BLaER1 treated with 17β-estradiol and CSF1 and Interleukin-3, amounts not matched to agents 10 nM and 100 nM (cell line): ENCODE data around the gene NRG3.

Source experiments
- H3K27ac ChIP-seq, 11 experiments: shearing (Covaris generic); formaldehyde crosslinking; 2 replicates each; pipeline ENCODE4 v1.8.1; 2022
- H3K27me3 ChIP-seq, 11 experiments: shearing (Covaris generic); formaldehyde crosslinking; 2 replicates each; pipeline ENCODE4 v1.8.1; 2022
- H3K36me3 ChIP-seq, 11 experiments: shearing (Covaris generic); formaldehyde crosslinking; 2 replicates each; pipeline ENCODE4 v1.8.1; 2022
- H3K4me1 ChIP-seq, 10 experiments: shearing (Covaris generic); formaldehyde crosslinking; 2 replicates each; pipeline ENCODE4 v1.8.1; 2022
- H3K4me2 ChIP-seq, 11 experiments: shearing (Covaris generic); formaldehyde crosslinking; 2 replicates each; pipeline ENCODE4 v1.8.1; 2022
- H3K4me3 ChIP-seq, 10 experiments: shearing (Covaris generic); formaldehyde crosslinking; 2 replicates each; pipeline ENCODE4 v1.8.1; 2022
- H3K9ac ChIP-seq, 11 experiments: shearing (Covaris generic); formaldehyde crosslinking; 2 replicates each; pipeline ENCODE4 v1.8.1; 2022
- H3K9me3 ChIP-seq, 11 experiments: shearing (Covaris generic); formaldehyde crosslinking; replicated peaks in 1 of 11; 2 replicates each; pipeline ENCODE4 v1.8.1; 2022
- H4K20me1 ChIP-seq, 11 experiments: shearing (Covaris generic); formaldehyde crosslinking; 2 replicates each; pipeline ENCODE4 v1.8.1; 2022
- Cebpa-rat ChIP-seq, 11 experiments: shearing (Covaris generic); IDR thresholded peaks; 2 replicates each; pipeline ENCODE4 v1.8.1; 2022

The NRG3 gene

GRCh38 chr10:82256275-82256674 lies 381.3 kb downstream of the NRG3 start:
- Histone ChIP-seq H3K4me3 (no peak overlapping the region), H3K36me3 (peaks cover 0 to 26% (median 9%) of the 10 kb centered on the region in 11 experiments; a peak in 13 of 22 replicates), H3K27me3 (no peaks in the 10 kb centered on the region), H3K9me3 (peaks cover 0 to 3% (median 0%) of the 10 kb centered on the region in 11 experiments; a peak in 4 of 22 replicates), H4K20me1 (no peaks in the 10 kb centered on the region), H3K27ac (no peak overlapping the region), H3K9ac (no peak overlapping the region), H3K4me2 (peak overlapping the region in 6 of 11 experiments; percentile 9 to 51 (median 22); a peak in 6 of 22 replicates), H3K4me1 (peaks cover 0 to 19% (median 6%) of the 10 kb centered on the region in 10 experiments; a peak in 12 of 20 replicates)
- TF ChIP-seq Cebpa-rat (IDR thresholded peaks at IDR 0.05): no peak

GRCh38 chr10:82266438-82266837 lies 391.4 kb downstream of the NRG3 start:
- no peak overlapping the region for H3K9ac ChIP-seq
- peaks cover 0 to 14% (median 6%) of the 10 kb centered on the region in 11 experiments; a peak in 8 of 22 replicates for H3K9me3 ChIP-seq
- TF ChIP-seq Cebpa-rat (IDR thresholded peaks at IDR 0.05): no peak
- peak overlapping the region in 8 of 11 experiments; percentile 19 to 54 (median 44); a peak in 15 of 22 replicates for H3K4me2 ChIP-seq
- peaks cover 0 to 20% (median 0%) of the 10 kb centered on the region in 11 experiments; a peak in 4 of 22 replicates for H3K36me3 ChIP-seq
- peaks cover 0 to 37% (median 24%) of the 10 kb centered on the region in 10 experiments; a peak in 13 of 20 replicates for H3K4me1 ChIP-seq
- H3K27me3 ChIP-seq: no peaks in the 10 kb centered on the region
- H4K20me1 ChIP-seq: no peaks in the 10 kb centered on the region
- H3K27ac ChIP-seq: peak overlapping the region in 1 of 11 experiments; percentile 52; a peak in 2 of 22 replicates
- H3K4me3 ChIP-seq: no peak overlapping the region

- no peak for TF ChIP-seq Cebpa-rat (IDR thresholded peaks at IDR 0.05)
- peak overlapping the region in 8 of 11 experiments; percentile 19 to 54 (median 44); a peak in 14 of 22 replicates for H3K4me2 ChIP-seq
- H3K4me3 ChIP-seq: no peak overlapping the region
- peak overlapping the region in 3 of 11 experiments; percentile 6 to 35 (median 8); a peak in 1 of 22 replicates for H3K27ac ChIP-seq
- peaks cover 0 to 37% (median 24%) of the 10 kb centered on the region in 10 experiments; a peak in 13 of 20 replicates for H3K4me1 ChIP-seq
- no peak overlapping the region for H3K9ac ChIP-seq
- H3K27me3 ChIP-seq: no peaks in the 10 kb centered on the region
- H3K36me3 ChIP-seq: peaks cover 0 to 15% (median 0%) of the 10 kb centered on the region in 11 experiments; a peak in 3 of 22 replicates
- H3K9me3 ChIP-seq: peaks cover 0 to 14% (median 6%) of the 10 kb centered on the region in 11 experiments; a peak in 7 of 22 replicates
- no peaks in the 10 kb centered on the region for H4K20me1 ChIP-seq
These were observed 392.0 kb downstream of the NRG3 start for GRCh38 chr10:82267014-82267413.

DNA sequence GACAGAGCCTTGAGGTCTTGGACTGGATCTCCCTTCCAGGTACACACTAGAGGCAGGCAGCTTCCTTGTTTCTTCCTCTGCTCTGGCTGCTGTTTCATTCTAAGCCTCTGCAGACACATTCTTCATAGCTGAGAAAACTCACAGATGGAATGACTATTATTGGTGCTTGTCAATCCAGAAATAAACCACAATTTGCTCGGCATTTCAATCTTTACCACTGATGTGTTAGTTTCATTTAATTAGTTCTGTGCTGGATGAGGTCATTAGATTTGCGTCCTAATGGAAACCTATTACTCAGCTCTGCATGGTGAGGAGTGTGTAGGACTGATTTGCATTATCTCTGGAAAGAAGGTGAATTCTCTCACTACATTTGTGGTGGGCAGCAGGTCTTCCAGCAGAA lies 392.5 kb downstream of the NRG3 start:
- H3K4me2 ChIP-seq: peak overlapping the region in 8 of 11 experiments; percentile 19 to 54 (median 44); a peak in 15 of 22 replicates

DNA sequence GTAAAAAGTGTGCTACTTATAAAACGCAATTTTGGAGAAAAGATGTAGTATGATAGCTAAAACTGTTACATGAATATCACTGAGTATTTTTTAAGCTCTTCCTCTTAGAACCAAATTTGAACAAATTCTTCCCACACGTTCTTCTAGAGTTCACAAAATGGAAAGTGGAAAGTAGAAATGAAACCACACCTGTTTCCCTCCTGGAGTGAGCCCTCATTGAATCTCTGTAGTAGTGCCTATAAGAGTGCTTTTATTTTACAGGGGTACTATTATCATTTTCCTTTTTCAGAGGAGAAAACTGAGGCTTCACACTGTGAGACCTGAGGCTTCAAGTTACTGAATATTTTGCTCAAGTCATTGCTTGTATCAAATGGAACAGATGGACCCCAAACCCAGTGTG lies 393.0 kb downstream of the NRG3 start:
- no peaks in the 10 kb centered on the region for H4K20me1 ChIP-seq
- no peaks in the 10 kb centered on the region for H3K27me3 ChIP-seq
- peaks cover 0 to 14% (median 6%) of the 10 kb centered on the region in 11 experiments; a peak in 7 of 22 replicates for H3K9me3 ChIP-seq
- H3K36me3 ChIP-seq: peaks cover 0 to 15% (median 0%) of the 10 kb centered on the region in 11 experiments; a peak in 2 of 22 replicates
- peaks cover 0 to 37% (median 24%) of the 10 kb centered on the region in 10 experiments; a peak in 13 of 20 replicates for H3K4me1 ChIP-seq
- H3K27ac ChIP-seq: no peak overlapping the region
- TF ChIP-seq Cebpa-rat (IDR thresholded peaks at IDR 0.05): no peak
- H3K4me3 ChIP-seq: no peak overlapping the region
- peak overlapping the region in 8 of 11 experiments; percentile 19 to 54 (median 44); a peak in 11 of 22 replicates for H3K4me2 ChIP-seq
- no peak overlapping the region for H3K9ac ChIP-seq

More for the DNA sequence above, 392.5 kb downstream of the NRG3 start:
- H3K27me3 ChIP-seq: no peaks in the 10 kb centered on the region
- no peak overlapping the region for H3K9ac ChIP-seq
- no peak overlapping the region for H3K4me3 ChIP-seq
- no peak for TF ChIP-seq Cebpa-rat (IDR thresholded peaks at IDR 0.05)
- peaks cover 0 to 15% (median 0%) of the 10 kb centered on the region in 11 experiments; a peak in 2 of 22 replicates for H3K36me3 ChIP-seq
- peaks cover 0 to 14% (median 6%) of the 10 kb centered on the region in 11 experiments; a peak in 7 of 22 replicates for H3K9me3 ChIP-seq
- H4K20me1 ChIP-seq: no peaks in the 10 kb centered on the region
- peaks cover 0 to 37% (median 24%) of the 10 kb centered on the region in 10 experiments; a peak in 13 of 20 replicates for H3K4me1 ChIP-seq
- 0 out of 22 replicates have a peak overlapping the region, but pooled peaks of 3 of the 11 experiments have one; percentile 6 to 22 (median 8) for H3K27ac ChIP-seq

DNA sequence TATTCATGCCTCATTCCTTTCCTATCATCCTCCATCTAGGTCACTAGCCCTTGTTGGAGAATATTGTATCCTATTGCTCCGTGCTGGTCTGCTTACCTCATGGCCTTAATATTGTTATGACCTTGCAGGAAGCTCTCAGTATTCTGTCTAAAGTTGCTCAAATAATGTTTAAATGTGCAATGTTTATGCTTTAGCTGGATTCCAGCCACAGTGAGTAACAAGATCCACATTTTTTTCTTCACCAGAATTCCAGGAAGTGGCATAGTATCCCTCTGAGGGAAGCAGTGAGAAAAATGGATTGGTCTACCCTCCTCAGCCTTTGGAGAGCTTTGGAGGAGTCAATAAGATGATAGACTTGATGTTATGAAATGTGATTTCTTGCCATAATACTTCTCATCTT lies 402.6 kb downstream of the NRG3 start:
- no peak for TF ChIP-seq Cebpa-rat (IDR thresholded peaks at IDR 0.05)
- H3K27me3 ChIP-seq: no peaks in the 10 kb centered on the region
- H3K9me3 ChIP-seq: no peaks in the 10 kb centered on the region; a peak in 1 of 22 replicates
- H4K20me1 ChIP-seq: no peaks in the 10 kb centered on the region; a peak in 1 of 22 replicates
- H3K4me2 ChIP-seq: peak overlapping the region in 6 of 11 experiments; percentile 4 to 36 (median 16); a peak in 5 of 22 replicates
- H3K4me1 ChIP-seq: peaks cover 9 to 21% (median 13%) of the 10 kb centered on the region in 10 experiments; a peak in 11 of 20 replicates
- 0 out of 22 replicates have a peak, but pooled peaks cover 0 to 4% (median 0%) of the 10 kb centered on the region in 11 experiments for H3K36me3 ChIP-seq
- no peak overlapping the region for H3K9ac ChIP-seq
- no peak overlapping the region for H3K4me3 ChIP-seq
- H3K27ac ChIP-seq: no peak overlapping the region

- no peak overlapping the region for H3K4me3 ChIP-seq
- peak overlapping the region in 9 of 11 experiments; percentile 4 to 42 (median 13); a peak in 13 of 22 replicates for H3K4me2 ChIP-seq
- H3K4me1 ChIP-seq: peaks cover 9 to 21% (median 13%) of the 10 kb centered on the region in 10 experiments; a peak in 11 of 20 replicates
- 0 out of 22 replicates have a peak, but pooled peaks cover 0 to 7% (median 0%) of the 10 kb centered on the region in 11 experiments for H3K36me3 ChIP-seq
- H4K20me1 ChIP-seq: no peaks in the 10 kb centered on the region; a peak in 1 of 22 replicates
- H3K9ac ChIP-seq: no peak overlapping the region
- H3K27ac ChIP-seq: 0 out of 22 replicates have a peak overlapping the region, but pooled peaks of 1 of the 11 experiments have one; percentile 2
- no peak for TF ChIP-seq Cebpa-rat (IDR thresholded peaks at IDR 0.05)
- H3K9me3 ChIP-seq: no peaks in the 10 kb centered on the region; a peak in 1 of 22 replicates
- no peaks in the 10 kb centered on the region for H3K27me3 ChIP-seq
These were observed 403.6 kb downstream of the NRG3 start for GRCh38 chr10:82278401-82279182.

- peaks cover 0 to 7% (median 0%) of the 10 kb centered on the region in 11 experiments; a peak in 5 of 22 replicates for H3K9me3 ChIP-seq
- H3K4me2 ChIP-seq: no peak overlapping the region
- peaks cover 7 to 26% (median 11%) of the 10 kb centered on the region in 10 experiments; a peak in 11 of 20 replicates for H3K4me1 ChIP-seq
- H4K20me1 ChIP-seq: no peaks in the 10 kb centered on the region; a peak in 1 of 22 replicates
- TF ChIP-seq Cebpa-rat (IDR thresholded peaks at IDR 0.05): no peak
- H3K4me3 ChIP-seq: no peak overlapping the region
- no peak overlapping the region for H3K9ac ChIP-seq
- peaks cover 0 to 7% (median 0%) of the 10 kb centered on the region in 11 experiments; a peak in 1 of 22 replicates for H3K36me3 ChIP-seq
- H3K27ac ChIP-seq: no peak overlapping the region
- no peaks in the 10 kb centered on the region for H3K27me3 ChIP-seq
These were observed 407.9 kb downstream of the NRG3 start for GRCh38 chr10:82282782-82283456.
